Measurements from ENCODE around the gene PDCD6IP. TPM values are rescaled to one million over a fixed set of nuclear protein-coding genes. Genes with fewer than 3 reads are reported as not detected.

Gene PDCD6IP
- total and polyA plus RNA-seq, 7 donors = 51.1 to 125 (median 97.6) TPM

DNA sequence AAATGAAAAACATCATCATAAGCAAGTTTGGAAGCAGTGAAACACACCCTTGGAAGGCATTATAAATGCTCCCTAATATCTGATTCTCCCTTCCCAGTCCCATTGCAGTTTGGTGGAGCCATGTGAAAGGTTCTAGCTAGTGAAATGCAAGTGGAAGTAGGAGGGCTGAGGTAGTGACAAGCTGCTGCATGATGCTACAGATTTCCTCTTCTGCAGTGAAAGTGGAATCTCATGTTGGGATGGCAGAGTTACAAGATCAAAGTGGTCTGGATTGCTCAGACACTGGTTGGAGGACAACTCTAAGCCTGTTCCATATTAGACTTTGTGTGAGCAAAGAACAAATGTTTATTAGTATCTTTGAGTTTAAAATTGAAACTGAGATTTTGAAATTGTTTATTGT, 3.3 kb upstream of the PDCD6IP start:
- no peak overlapping the region for H3K4me3 ChIP-seq
- TF ChIP-seq, protein P1, sequence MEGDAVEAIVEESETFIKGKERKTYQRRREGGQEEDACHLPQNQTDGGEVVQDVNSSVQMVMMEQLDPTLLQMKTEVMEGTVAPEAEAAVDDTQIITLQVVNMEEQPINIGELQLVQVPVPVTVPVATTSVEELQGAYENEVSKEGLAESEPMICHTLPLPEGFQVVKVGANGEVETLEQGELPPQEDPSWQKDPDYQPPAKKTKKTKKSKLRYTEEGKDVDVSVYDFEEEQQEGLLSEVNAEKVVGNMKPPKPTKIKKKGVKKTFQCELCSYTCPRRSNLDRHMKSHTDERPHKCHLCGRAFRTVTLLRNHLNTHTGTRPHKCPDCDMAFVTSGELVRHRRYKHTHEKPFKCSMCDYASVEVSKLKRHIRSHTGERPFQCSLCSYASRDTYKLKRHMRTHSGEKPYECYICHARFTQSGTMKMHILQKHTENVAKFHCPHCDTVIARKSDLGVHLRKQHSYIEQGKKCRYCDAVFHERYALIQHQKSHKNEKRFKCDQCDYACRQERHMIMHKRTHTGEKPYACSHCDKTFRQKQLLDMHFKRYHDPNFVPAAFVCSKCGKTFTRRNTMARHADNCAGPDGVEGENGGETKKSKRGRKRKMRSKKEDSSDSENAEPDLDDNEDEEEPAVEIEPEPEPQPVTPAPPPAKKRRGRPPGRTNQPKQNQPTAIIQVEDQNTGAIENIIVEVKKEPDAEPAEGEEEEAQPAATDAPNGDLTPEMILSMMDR (IDR thresholded peaks at IDR 0.05) = no peak
- TF ChIP-seq POLR2AphosphoS5 (IDR thresholded peaks at IDR 0.05) = no peak
- TF ChIP-seq POLR2A (IDR thresholded peaks at IDR 0.05) = no peak
- TF ChIP-seq EP300 (IDR thresholded peaks at IDR 0.05) = no peak
- no peaks in the 10 kb centered on the region for H3K9me3 ChIP-seq
- H3K36me3 ChIP-seq = no peaks in the 10 kb centered on the region
- no peaks in the 10 kb centered on the region for H3K27me3 ChIP-seq
- no peak for DNase-seq
- H3K27ac ChIP-seq = no peak overlapping the region
- intact Hi-C loops (cut with DNase I) = no loop called here
- H3K4me1 ChIP-seq = peaks cover 0 to 20% (median 19%) of the 10 kb centered on the region in 4 donors

DNA sequence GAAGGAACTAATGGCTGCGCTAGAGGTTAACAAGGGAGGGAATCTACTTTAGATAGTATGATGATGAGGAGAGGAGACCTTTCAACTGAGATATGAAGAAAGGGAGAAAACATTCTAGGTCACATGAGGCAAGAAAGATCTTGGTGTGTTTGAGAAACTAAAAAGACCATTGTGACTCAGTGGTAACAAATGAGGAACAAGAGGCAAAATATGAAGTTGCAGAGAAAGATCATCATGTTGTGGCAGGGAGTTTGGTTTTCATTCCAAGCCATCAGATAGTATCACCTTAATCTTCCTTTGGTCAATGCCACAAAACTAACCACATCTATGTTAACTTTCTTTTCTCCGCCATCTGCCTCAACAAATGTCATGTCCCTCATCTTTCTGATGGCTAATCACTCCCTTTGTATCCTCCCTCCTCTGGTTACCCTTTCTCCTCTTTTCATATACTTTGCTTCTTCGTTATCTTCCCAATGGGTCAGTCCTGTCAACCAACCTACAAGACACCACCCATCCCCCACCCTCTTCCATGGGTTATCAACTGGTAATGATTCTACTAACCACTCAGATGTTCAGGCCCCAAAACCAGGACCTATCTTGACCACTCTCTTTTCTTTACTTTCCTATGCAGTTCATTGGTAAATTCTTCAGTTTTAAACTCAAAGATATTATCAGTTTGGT, 2.4 kb upstream of the PDCD6IP start:
- intact Hi-C loops (cut with DNase I) = no loop called here
- Histone ChIP-seq H3K9me3 (no peaks in the 10 kb centered on the region), H3K36me3 (no peaks in the 10 kb centered on the region), H3K4me1 (peaks cover 0 to 28% (median 27%) of the 10 kb centered on the region in 4 donors), H3K27ac (no peak overlapping the region), H3K4me3 (no peak overlapping the region), H3K27me3 (no peaks in the 10 kb centered on the region)
- TF ChIP-seq POLR2AphosphoS5 (IDR thresholded peaks at IDR 0.05) = no peak
- TF ChIP-seq, protein P1 (IDR thresholded peaks at IDR 0.05) = no peak
- TF ChIP-seq POLR2A (IDR thresholded peaks at IDR 0.05) = no peak
- TF ChIP-seq EP300 (IDR thresholded peaks at IDR 0.05) = no peak
- no peak for DNase-seq
- 94 to 96% methylated on average over 3 of the region's 3 CpGs for whole genome bisulfite sequencing, 2 donors

DNA sequence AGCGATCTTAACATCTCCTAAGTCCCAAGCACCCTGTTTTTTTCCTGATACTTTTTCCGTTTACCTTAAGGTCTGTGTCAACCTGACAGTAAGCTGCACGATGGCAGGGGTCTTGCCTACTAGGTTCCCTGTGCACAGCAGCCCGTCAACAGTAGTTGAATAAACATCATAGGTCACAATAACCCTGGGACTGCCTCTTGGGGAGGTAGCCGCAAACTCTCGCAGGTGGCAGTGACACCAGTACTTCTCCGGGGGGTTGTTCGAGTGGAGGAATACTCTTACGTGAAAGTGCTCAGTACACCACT, 365 bp upstream of the PDCD6IP start:
- Histone ChIP-seq H3K9me3 (no peaks in the 10 kb centered on the region), H3K27me3 (no peaks in the 10 kb centered on the region), H3K36me3 (no peaks in the 10 kb centered on the region), H3K4me1 (peaks cover 0 to 44% (median 37%) of the 10 kb centered on the region in 4 donors), H3K27ac (peak overlapping the region; percentile 90 to 97 (median 93)), H3K4me3 (peak overlapping the region; percentile 58 to 92 (median 72))
- intact Hi-C loops (cut with DNase I) = loop anchor here (2.0 kb wide), 1 partner anchor 359 kb away; no protein-coding TSS in a partner anchor
- DNase-seq = no peak
- 0 to 1% methylated on average over 9 of the region's 9 CpGs for WGBS, 2 donors
- TF ChIP-seq, protein P1 (IDR thresholded peaks at IDR 0.05) = no peak
- no peak for TF ChIP-seq EP300 (IDR thresholded peaks at IDR 0.05)
- no peak for TF ChIP-seq POLR2A (IDR thresholded peaks at IDR 0.05)
- TF ChIP-seq POLR2AphosphoS5 (IDR thresholded peaks at IDR 0.05) = no peak

DNA sequence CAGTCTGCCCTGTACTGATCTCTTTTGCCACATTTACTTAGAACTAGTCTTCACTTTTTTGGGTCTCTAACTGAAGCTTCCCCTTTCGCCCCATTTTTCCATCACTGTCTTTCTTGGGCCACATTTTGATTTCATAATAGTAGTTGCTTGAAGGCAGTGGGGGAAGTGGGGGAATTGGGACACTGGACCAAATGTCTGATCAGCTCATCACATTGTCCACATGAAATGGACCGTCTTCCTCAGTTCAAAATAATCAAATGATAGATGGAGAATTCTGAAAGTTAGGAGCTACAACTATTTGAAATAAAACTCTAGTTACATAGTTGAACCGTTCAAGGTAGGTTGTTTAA, 747 bp downstream of the PDCD6IP start:
- Histone ChIP-seq H3K27ac (peak overlapping the region; percentile 90 to 97 (median 93)), H3K36me3 (peaks cover 0 to 4% (median 0%) of the 10 kb centered on the region in 4 donors), H3K27me3 (no peaks in the 10 kb centered on the region), H3K9me3 (no peaks in the 10 kb centered on the region), H3K4me3 (peak overlapping the region; percentile 58 to 92 (median 72)), H3K4me1 (peaks cover 0 to 44% (median 41%) of the 10 kb centered on the region in 4 donors)
- intact Hi-C loops (cut with DNase I) = loop anchor here (2.0 kb wide), 1 partner anchor 360 kb away; no protein-coding TSS in a partner anchor
- WGBS, 2 donors = 3 to 20% methylated on average over 3 of the region's 3 CpGs
- no peak for TF ChIP-seq EP300 (IDR thresholded peaks at IDR 0.05)
- TF ChIP-seq POLR2AphosphoS5 (IDR thresholded peaks at IDR 0.05) = no peak
- TF ChIP-seq, protein P1 (IDR thresholded peaks at IDR 0.05) = no peak
- no peak for DNase-seq

DNA sequence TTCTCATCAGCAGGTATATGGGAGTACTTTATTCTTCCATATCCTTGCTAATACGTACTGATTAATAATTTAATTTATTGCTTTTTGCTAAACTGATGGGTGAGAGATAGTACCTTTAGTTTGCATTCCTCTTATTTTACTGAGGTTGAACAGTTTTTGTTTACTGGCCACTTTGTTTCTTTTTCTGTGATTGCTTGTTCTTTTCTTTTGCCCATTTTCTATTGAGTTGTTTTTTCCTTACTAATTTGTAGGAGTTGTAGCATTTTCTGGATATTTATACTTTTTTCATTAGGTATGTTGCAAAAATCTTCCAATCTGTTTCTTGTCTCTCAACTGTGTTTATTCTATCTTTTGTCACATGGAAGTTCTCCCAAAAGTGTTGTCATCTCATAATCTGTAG, 4.8 kb downstream of the PDCD6IP start:
- Histone ChIP-seq H3K27me3 (no peaks in the 10 kb centered on the region), H3K4me3 (no peak overlapping the region), H3K9me3 (no peaks in the 10 kb centered on the region), H3K27ac (no peak overlapping the region), H3K4me1 (peaks cover 0 to 45% (median 39%) of the 10 kb centered on the region in 4 donors), H3K36me3 (peaks cover 0 to 6% (median 2%) of the 10 kb centered on the region in 4 donors)
- no peak for TF ChIP-seq EP300 (IDR thresholded peaks at IDR 0.05)
- TF ChIP-seq, protein P1 (IDR thresholded peaks at IDR 0.05) = no peak
- intact Hi-C loops (cut with DNase I) = no loop called here
- 72 to 84% methylated on average over 1 of the region's 1 CpG for WGBS, 2 donors
- DNase-seq = no peak
